ENCODE data around the gene TNFSF11.

TNFSF11 gene

DNA sequence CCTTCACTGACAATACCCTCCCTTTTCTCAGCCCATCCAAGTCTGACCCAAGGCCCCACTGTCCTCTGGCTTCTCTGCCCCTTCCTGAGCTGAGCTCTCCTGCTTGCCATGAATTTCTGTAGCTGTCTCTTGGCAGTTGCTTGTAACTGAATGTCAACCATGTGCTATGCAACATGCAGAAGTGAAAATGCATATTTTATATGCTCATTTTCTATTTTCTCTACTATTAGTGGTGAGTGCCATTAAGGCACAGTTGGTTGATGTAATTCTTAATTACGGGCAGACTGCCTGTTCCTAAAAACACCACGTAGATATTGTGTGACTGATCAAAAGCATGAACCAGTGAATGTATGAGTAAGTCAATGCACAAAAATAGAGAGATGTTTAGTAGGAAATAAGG is 29.6 kb downstream of the TNFSF11 start:
- TF ChIP-seq, protein P1, sequence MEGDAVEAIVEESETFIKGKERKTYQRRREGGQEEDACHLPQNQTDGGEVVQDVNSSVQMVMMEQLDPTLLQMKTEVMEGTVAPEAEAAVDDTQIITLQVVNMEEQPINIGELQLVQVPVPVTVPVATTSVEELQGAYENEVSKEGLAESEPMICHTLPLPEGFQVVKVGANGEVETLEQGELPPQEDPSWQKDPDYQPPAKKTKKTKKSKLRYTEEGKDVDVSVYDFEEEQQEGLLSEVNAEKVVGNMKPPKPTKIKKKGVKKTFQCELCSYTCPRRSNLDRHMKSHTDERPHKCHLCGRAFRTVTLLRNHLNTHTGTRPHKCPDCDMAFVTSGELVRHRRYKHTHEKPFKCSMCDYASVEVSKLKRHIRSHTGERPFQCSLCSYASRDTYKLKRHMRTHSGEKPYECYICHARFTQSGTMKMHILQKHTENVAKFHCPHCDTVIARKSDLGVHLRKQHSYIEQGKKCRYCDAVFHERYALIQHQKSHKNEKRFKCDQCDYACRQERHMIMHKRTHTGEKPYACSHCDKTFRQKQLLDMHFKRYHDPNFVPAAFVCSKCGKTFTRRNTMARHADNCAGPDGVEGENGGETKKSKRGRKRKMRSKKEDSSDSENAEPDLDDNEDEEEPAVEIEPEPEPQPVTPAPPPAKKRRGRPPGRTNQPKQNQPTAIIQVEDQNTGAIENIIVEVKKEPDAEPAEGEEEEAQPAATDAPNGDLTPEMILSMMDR (IDR thresholded peaks at IDR 0.05) = no peak

DNA sequence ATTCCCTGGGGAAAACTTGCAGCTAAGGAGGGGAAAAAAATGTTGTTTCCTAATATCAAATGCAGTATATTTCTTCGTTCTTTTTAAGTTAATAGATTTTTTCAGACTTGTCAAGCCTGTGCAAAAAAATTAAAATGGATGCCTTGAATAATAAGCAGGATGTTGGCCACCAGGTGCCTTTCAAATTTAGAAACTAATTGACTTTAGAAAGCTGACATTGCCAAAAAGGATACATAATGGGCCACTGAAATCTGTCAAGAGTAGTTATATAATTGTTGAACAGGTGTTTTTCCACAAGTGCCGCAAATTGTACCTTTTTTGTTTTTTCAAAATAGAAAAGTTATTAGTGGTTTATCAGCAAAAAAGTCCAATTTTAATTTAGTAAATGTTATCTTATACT is 33.6 kb downstream of the TNFSF11 start:
- TF ChIP-seq, protein P1 (IDR thresholded peaks at IDR 0.05) = no peak

GRCh38 chr13:42610649-42611048 is 36.7 kb downstream of the TNFSF11 start:
- TF ChIP-seq, protein P1 (IDR thresholded peaks at IDR 0.05) = no peak

GRCh38 chr13:42611086-42611779 is 37.3 kb downstream of the TNFSF11 start:
- TF ChIP-seq, protein P1 (IDR thresholded peaks at IDR 0.05) = no peak

- TF ChIP-seq, protein P1 (IDR thresholded peaks at IDR 0.05) = no peak
These were observed 38.2 kb downstream of the TNFSF11 start for GRCh38 chr13:42612021-42612765.

DNA sequence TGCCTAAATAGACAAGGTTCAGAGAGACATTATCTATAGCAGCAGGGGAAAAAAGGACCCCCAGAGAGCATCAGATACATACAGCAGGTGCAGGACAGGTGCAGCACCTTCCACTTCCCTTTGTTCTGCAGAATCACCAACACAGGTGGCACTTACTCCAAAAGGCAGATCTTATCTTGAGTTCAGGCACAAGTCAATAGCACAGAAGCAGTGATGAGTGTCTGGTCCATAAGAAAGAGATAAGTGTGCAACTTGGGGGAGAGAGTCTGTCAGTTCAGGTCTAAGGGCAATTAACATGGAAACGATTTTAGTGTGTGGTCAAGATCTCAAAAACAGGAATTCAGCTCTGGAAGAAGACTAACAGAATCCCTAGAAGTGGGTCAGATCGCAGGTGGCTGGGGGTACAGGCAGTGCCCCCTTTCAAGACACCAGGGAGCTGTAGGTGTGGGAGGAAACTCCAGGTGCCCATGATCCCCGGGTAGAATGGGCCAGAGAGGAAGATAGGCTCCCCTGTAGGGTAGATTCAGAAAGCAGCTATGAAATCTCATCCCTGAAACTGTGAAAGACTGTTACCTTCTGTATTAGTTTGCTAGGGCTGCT is 40.6 kb downstream of the TNFSF11 start:
- TF ChIP-seq, protein P1 (IDR thresholded peaks at IDR 0.05) = no peak

DNA sequence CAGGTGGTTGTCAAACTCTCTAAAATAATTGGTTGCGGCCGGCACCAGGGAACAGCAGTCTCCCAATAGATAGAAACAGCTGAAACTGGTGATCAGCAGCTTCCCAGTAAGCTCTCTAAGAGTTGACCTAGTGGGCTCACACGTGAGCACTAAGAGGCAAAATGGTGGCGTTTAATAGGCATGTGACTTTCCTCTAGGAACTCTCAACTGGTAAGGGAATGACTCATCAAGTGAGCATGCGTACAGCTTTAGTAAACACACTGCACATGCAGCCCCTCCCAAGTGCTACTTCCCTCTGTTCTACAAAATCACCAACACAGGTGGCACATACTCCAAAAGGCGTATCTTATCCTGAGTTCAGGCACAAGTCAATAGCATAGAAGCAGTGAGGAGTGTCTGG is 41.7 kb downstream of the TNFSF11 start:
- TF ChIP-seq, protein P1 (IDR thresholded peaks at IDR 0.05) = no peak
